ENCODE measurements around the gene BCL11A. TPM values are rescaled to one million over a fixed set of nuclear protein-coding genes. Genes with fewer than 3 reads are reported as not detected.

Gene BCL11A
- polyA plus RNA-seq, 3 donors: 8.7 to 15.6 (median 11.1) TPM

GRCh38 chr2:60565472-60565871, 12.0 kb upstream of the BCL11A start:
- H3K9me3 ChIP-seq (replicated peaks in 1 of 2; ENCODE audit: control insufficient read depth in 1 of 2, insufficient read depth in 1 of 2, low read length in 2 of 2): no peaks in the 10 kb centered on the region
- H3K79me2 ChIP-seq (ENCODE audit: insufficient read depth, low read length): no peaks in the 10 kb centered on the region
- H3K36me3 ChIP-seq (replicated peaks in 1 of 2; ENCODE audit: control insufficient read depth in 1 of 2, insufficient read depth in 2 of 2, low read length in 2 of 2): no peaks in the 10 kb centered on the region
- Mint-ChIP-seq H3K27me3 (ENCODE audit: low read depth in 3 of 3) (peaks cover 2 to 9% (median 5%) of the 10 kb centered on the region in 3 donors), H3K36me3 (no peaks in the 10 kb centered on the region), H3K27ac (no peak overlapping the region), H3K4me1 (peaks cover 19% of the 10 kb centered on the region), H3K9me3 (peaks cover 0 to 4% (median 0%) of the 10 kb centered on the region in 7 donors), H3K4me3 (no peak overlapping the region)
- no peak overlapping the region for H3K27ac ChIP-seq (ENCODE audit: low read depth in 1 of 2, low read length in 2 of 2)
- intact Hi-C loops (cut with micrococcal nuclease): no loop called here
- peak; percentile 59 for TF ChIP-seq CTCF (IDR thresholded peaks at IDR 0.05)
- peak in 2 of 3 donors; percentile 49 to 54 for DNase-seq
- peaks cover 23 to 33% of the 10 kb centered on the region in 2 donors for H3K27me3 ChIP-seq (ENCODE audit: control insufficient read depth in 2 of 2, insufficient read depth in 2 of 2, low read length in 2 of 2)
- peaks cover 27% of the 10 kb centered on the region in 2 donors for H3K4me1 ChIP-seq (ENCODE audit: control insufficient read depth in 1 of 2, insufficient read depth in 2 of 2, low read length in 2 of 2)
- no peak overlapping the region for H3K4me3 ChIP-seq (replicated peaks in 1 of 3; ENCODE audit: low read depth in 2 of 3, low read length in 3 of 3)
- no CpG with 5 or more reads among the region's 3 CpGs for WGBS (ENCODE audit: insufficient coverage)
- H4K20me1 ChIP-seq (ENCODE audit: insufficient read depth, low read length): no peaks in the 10 kb centered on the region
- H3K4me2 ChIP-seq (replicated peaks; ENCODE audit: extremely low read depth, low read length, poor library complexity, severe bottlenecking): no peak overlapping the region
- no peak overlapping the region for H3K9ac ChIP-seq (ENCODE audit: insufficient read depth, low read length, poor library complexity, severe bottlenecking)
- no peak overlapping the region for H2AFZ ChIP-seq (ENCODE audit: insufficient read depth, low read depth, low read length, poor library complexity, severe bottlenecking)

GRCh38 chr2:60560734-60561644, 7.5 kb upstream of the BCL11A start:
- H3K4me1 ChIP-seq (ENCODE audit: control insufficient read depth in 1 of 2, insufficient read depth in 2 of 2, low read length in 2 of 2): peaks cover 26 to 28% of the 10 kb centered on the region in 2 donors
- no peaks in the 10 kb centered on the region for H3K9me3 ChIP-seq (replicated peaks in 1 of 2; ENCODE audit: control insufficient read depth in 1 of 2, insufficient read depth in 1 of 2, low read length in 2 of 2)
- peak; percentile 64 to 92 (median 77) for DNase-seq
- Mint-ChIP-seq H3K27ac (peak overlapping the region; percentile 3 to 65 (median 32)), H3K9me3 (peaks cover 0 to 2% (median 0%) of the 10 kb centered on the region in 7 donors), H3K4me3 (no peak overlapping the region), H3K4me1 (peaks cover 40% of the 10 kb centered on the region), H3K36me3 (no peaks in the 10 kb centered on the region), H3K27me3 (ENCODE audit: low read depth in 3 of 3) (peaks cover 0 to 2% (median 1%) of the 10 kb centered on the region in 3 donors)
- no peak overlapping the region for H3K9ac ChIP-seq (ENCODE audit: insufficient read depth, low read length, poor library complexity, severe bottlenecking)
- H3K4me2 ChIP-seq (replicated peaks; ENCODE audit: extremely low read depth, low read length, poor library complexity, severe bottlenecking): no peak overlapping the region
- no peak overlapping the region for H3K27ac ChIP-seq (ENCODE audit: low read depth in 1 of 2, low read length in 2 of 2)
- no peaks in the 10 kb centered on the region for H3K36me3 ChIP-seq (replicated peaks in 1 of 2; ENCODE audit: control insufficient read depth in 1 of 2, insufficient read depth in 2 of 2, low read length in 2 of 2)
- H2AFZ ChIP-seq (ENCODE audit: insufficient read depth, low read depth, low read length, poor library complexity, severe bottlenecking): no peak overlapping the region
- H3K79me2 ChIP-seq (ENCODE audit: insufficient read depth, low read length): no peaks in the 10 kb centered on the region
- intact Hi-C loops (cut with micrococcal nuclease): no loop called here
- no peak overlapping the region for H3K4me3 ChIP-seq (replicated peaks in 1 of 3; ENCODE audit: low read depth in 2 of 3, low read length in 3 of 3)
- no peaks in the 10 kb centered on the region for H4K20me1 ChIP-seq (ENCODE audit: insufficient read depth, low read length)
- H3K27me3 ChIP-seq (ENCODE audit: control insufficient read depth in 2 of 2, insufficient read depth in 2 of 2, low read length in 2 of 2): no peaks in the 10 kb centered on the region
- peak; percentile 61 for TF ChIP-seq CTCF (IDR thresholded peaks at IDR 0.05)
- WGBS (ENCODE audit: insufficient coverage): 77% methylated on average over 4 of the region's 5 CpGs
